Activated CD4-positive, alpha-beta T cell treated with anti-CD3 and anti-CD28 coated beads for 36 hours (primary cell): ENCODE data around the gene EIF5A. TPM values are rescaled to one million over a fixed set of nuclear protein-coding genes. Genes with fewer than 3 reads are reported as not detected.

Experiments used
- ATAC-seq: fragments of 200-7000 bp; cut with Tn5 transposase; one replicate; pipeline ENCODE4 v1.10.0; 2021; ENCODE audit warnings: mild to moderate bottlenecking, moderate library complexity
- CTCF ChIA-PET: fragments of 350-600 bp; sonication (Branson Sonifier 250); formaldehyde crosslinking; loops from one replicate; lab custom pipeline; 2021; ENCODE audit warnings: antibody characterized with exemption; lab: Charles Lee
- POLR2A ChIA-PET: fragments of 350-600 bp; sonication (Branson Sonifier 250); formaldehyde crosslinking; loops from one replicate; lab custom pipeline; 2021; ENCODE audit warnings: antibody characterized with exemption, inconsistent platforms; lab: Charles Lee
- DNase-seq: peaks from one replicate; pipeline ENCODE4 v3.0.0-alpha.2; 2020
- H3K27ac Mint-ChIP-seq: one replicate; pipeline ENCODE4 v1.8.0; 2021; ENCODE audit warnings: mixed read lengths
- H3K27me3 Mint-ChIP-seq: one replicate; pipeline ENCODE4 v1.8.0; 2021; ENCODE audit warnings: mixed read lengths
- H3K36me3 Mint-ChIP-seq: one replicate; pipeline ENCODE4 v1.8.0; 2021; ENCODE audit warnings: low read depth, mixed read lengths
- H3K4me1 Mint-ChIP-seq: one replicate; pipeline ENCODE4 v1.8.0; 2021; ENCODE audit warnings: mixed read lengths
- H3K4me3 Mint-ChIP-seq: one replicate; pipeline ENCODE4 v1.8.0; 2021; ENCODE audit warnings: mild to moderate bottlenecking, moderate library complexity, mixed read lengths
- H3K9me3 Mint-ChIP-seq: one replicate; pipeline ENCODE4 v1.8.0; 2021; ENCODE audit warnings: low read depth, mixed read lengths
- intact Hi-C, 2 experiments: fragments of 100-400 bp; cut with DNase I in 1 of 2; cut with micrococcal nuclease in 1 of 2; formaldehyde crosslinking; loops; one replicate each; pipeline versions ENCODE4 v1.14.2 to v1.15.1; 2022 to 2024; cut with DNase I, micrococcal nuclease
- total RNA-seq, 2 experiments: library from RNA; stranded (reverse); gene quantifications; one replicate each; pipeline ENCODE4 v1.2.3, GENCODE V29; 2021

EIF5A gene
- 100 to 1,000 TPM; 780 to 934 TPM for total RNA-seq

GRCh38 chr17:7306911-7307685 lies at the start of gene EIF5A:
TSS of gene EIF5A (plus strand) at chr17:7307628. CDS start at chr17:7309636, 2,008 bp downstream.
- DNase-seq (peak; percentile 100), ATAC-seq (peak; percentile 86)
- H3K4me3 Mint-ChIP-seq: peak within 1 kb of the TSS; percentile 96
- H3K4me1 Mint-ChIP-seq: peaks cover 36% of the 10 kb centered on the region
- H3K27ac Mint-ChIP-seq: peak within 1 kb of the TSS; percentile 100
- H3K36me3 Mint-ChIP-seq: peaks cover 39% of the 10 kb centered on the region
- H3K9me3 Mint-ChIP-seq: no peaks in the 10 kb centered on the region
- POLR2A ChIA-PET: no interaction called here
- intact Hi-C loops: loop anchor here (1.0 to 5.0 kb wide), 19 partner anchors 22 to 655 kb away; partner anchors contain the start of genes ELP5 (in 2 of the 2), NEURL4 (in 2 of the 2), POLR2A (in 2 of the 2) and C17orf100 (in 1 of the 2)
- no peaks in the 10 kb centered on the region for H3K27me3 Mint-ChIP-seq
- CTCF ChIA-PET: no interaction called here

DNA sequence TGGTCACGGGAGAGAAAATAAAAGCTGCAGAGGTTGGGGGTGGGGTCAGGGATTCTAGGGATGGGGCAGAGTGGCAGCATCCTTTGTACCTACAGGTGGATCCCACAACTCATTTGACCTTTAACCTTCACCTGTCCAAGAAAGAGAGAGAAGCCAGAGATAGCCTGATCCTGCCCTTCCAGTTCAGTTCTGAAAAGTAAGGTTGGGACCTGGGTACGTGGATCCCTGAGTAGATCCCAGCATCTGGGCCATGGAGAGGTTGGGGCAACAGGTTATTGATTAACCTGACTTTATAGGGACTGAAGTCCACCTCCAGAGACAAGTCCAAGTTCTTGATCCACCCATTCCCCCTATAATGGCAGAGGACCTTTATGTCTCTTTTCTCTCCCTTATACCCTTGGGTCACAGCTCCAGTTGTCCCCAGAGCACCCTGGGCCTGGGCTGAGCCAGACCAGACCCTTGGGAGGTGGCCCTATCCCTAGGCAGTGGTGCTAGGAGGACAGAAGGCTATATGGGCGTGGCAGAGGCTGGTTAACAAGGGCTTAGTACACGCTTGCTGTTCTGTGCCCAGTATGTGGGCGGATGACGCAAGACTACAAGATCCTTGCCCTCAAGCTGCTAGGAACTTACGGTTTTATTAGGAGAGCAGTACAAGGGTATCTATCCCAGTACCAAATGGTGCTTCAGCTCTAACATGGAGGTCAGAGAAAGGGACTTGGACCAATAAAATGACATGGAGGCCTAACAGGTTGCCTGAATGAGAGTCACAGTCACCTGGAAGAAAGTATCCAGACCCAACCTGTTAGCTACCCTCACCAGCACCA lies 48.5 kb upstream of the EIF5A start:
- Mint-ChIP-seq H3K27me3 (peaks cover 17% of the 10 kb centered on the region), H3K4me3 (no peak overlapping the region), H3K9me3 (no peaks in the 10 kb centered on the region), H3K4me1 (peaks cover 28% of the 10 kb centered on the region), H3K27ac (no peak overlapping the region), H3K36me3 (peaks cover 25% of the 10 kb centered on the region)
- DNase-seq (no peak), ATAC-seq (no peak)
- ChIA-PET CTCF (interaction anchor here (1.0 kb wide), 1 partner anchor 39 kb away, joined by 3 read pairs; the partner anchor contains the start of genes ACADVL and DLG4), POLR2A (interaction anchor here (0.6 kb wide), 1 partner anchor 32 kb away, joined by 5 read pairs; no protein-coding TSS in a partner anchor)
- intact Hi-C loops: no loop called here

GRCh38 chr17:7259555-7259889 lies 47.9 kb upstream of the EIF5A start:
- ChIA-PET POLR2A (no interaction called here), CTCF (no interaction called here)
- intact Hi-C loops: no loop called here
- Mint-ChIP-seq H3K36me3 (peaks cover 22% of the 10 kb centered on the region), H3K9me3 (no peaks in the 10 kb centered on the region), H3K27me3 (peaks cover 22% of the 10 kb centered on the region), H3K4me1 (peaks cover 28% of the 10 kb centered on the region), H3K27ac (no peak overlapping the region), H3K4me3 (no peak overlapping the region)
- DNase-seq: no peak
- ATAC-seq: no peak

GRCh38 chr17:7260151-7260550 lies 47.3 kb upstream of the EIF5A start:
- H3K36me3 Mint-ChIP-seq: peaks cover 17% of the 10 kb centered on the region
- no peak overlapping the region for H3K27ac Mint-ChIP-seq
- H3K4me1 Mint-ChIP-seq: peaks cover 28% of the 10 kb centered on the region
- ChIA-PET POLR2A (interaction anchor here (0.5 kb wide), 1 partner anchor 153 kb away, joined by 4 read pairs; no protein-coding TSS in a partner anchor), CTCF (no interaction called here)
- ATAC-seq: no peak
- no peaks in the 10 kb centered on the region for H3K9me3 Mint-ChIP-seq
- no peak overlapping the region for H3K4me3 Mint-ChIP-seq
- DNase-seq: no peak
- H3K27me3 Mint-ChIP-seq: peaks cover 23% of the 10 kb centered on the region
- intact Hi-C loops: loop anchor here in 1 of 2 experiments (5.0 kb wide), 1 partner anchor 37 kb away; no protein-coding TSS in a partner anchor

DNA sequence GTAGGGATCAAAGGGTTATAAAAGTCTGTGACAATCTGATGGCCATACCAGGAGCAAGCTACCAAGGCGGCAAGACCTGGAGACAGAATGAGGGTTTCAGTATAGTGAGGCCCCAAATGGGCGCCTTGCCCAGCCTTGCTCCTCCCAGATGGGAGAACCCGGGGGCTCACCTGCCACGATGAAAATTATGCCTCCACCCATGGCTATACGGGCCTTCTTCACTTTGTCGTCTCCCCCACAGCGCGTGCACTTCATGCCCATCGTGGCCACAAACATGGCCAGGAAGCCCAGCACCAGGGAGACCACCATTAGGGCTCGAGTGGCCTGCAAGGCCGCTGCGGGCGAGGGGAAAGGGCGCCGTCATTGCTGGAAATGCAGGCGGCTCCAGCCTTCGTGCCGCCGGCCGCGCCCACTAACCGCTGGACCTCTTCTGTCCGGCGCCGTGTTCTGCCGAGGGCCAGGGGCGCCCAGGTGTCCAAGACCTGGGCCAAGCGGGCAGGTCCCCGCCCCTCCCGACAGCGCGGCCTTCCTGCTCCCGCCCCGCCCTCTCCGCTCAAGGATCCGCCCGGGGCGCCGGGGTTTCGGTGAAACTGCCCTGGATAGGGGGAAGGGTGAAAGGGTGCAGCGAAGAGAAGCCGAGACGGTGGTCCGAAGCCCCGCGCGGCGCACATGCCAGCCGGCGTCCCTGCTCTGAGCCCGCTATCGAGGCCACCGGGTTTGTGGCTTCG lies 46.6 kb upstream of the EIF5A start:
- ChIA-PET CTCF (no interaction called here), POLR2A (no interaction called here)
- Mint-ChIP-seq H3K36me3 (peaks cover 17% of the 10 kb centered on the region), H3K4me1 (peaks cover 28% of the 10 kb centered on the region), H3K27ac (no peak overlapping the region), H3K27me3 (peaks cover 23% of the 10 kb centered on the region), H3K4me3 (peak overlapping the region; percentile 33), H3K9me3 (no peaks in the 10 kb centered on the region)
- DNase-seq (peak; percentile 57), ATAC-seq (peak; percentile 41)
- intact Hi-C loops: loop anchor here in 1 of 2 experiments (5.0 kb wide), 1 partner anchor 36 kb away; no protein-coding TSS in a partner anchor

- H3K27ac Mint-ChIP-seq: no peak overlapping the region
- H3K36me3 Mint-ChIP-seq: peaks cover 9% of the 10 kb centered on the region
- no peaks in the 10 kb centered on the region for H3K9me3 Mint-ChIP-seq
- ATAC-seq (peak; percentile 40), DNase-seq (peak; percentile 42)
- peaks cover 28% of the 10 kb centered on the region for H3K4me1 Mint-ChIP-seq
- peak overlapping the region; percentile 45 for H3K4me3 Mint-ChIP-seq
- peaks cover 23% of the 10 kb centered on the region for H3K27me3 Mint-ChIP-seq
- CTCF ChIA-PET: no interaction called here
- POLR2A ChIA-PET: interaction anchor here (0.6 kb wide), 1 partner anchor 14 kb away, joined by 4 read pairs; no protein-coding TSS in a partner anchor
- intact Hi-C loops: loop anchor here in 1 of 2 experiments (5.0 kb wide), 1 partner anchor 36 kb away; no protein-coding TSS in a partner anchor
These were observed 45.8 kb upstream of the EIF5A start for GRCh38 chr17:7261379-7262191.

DNA sequence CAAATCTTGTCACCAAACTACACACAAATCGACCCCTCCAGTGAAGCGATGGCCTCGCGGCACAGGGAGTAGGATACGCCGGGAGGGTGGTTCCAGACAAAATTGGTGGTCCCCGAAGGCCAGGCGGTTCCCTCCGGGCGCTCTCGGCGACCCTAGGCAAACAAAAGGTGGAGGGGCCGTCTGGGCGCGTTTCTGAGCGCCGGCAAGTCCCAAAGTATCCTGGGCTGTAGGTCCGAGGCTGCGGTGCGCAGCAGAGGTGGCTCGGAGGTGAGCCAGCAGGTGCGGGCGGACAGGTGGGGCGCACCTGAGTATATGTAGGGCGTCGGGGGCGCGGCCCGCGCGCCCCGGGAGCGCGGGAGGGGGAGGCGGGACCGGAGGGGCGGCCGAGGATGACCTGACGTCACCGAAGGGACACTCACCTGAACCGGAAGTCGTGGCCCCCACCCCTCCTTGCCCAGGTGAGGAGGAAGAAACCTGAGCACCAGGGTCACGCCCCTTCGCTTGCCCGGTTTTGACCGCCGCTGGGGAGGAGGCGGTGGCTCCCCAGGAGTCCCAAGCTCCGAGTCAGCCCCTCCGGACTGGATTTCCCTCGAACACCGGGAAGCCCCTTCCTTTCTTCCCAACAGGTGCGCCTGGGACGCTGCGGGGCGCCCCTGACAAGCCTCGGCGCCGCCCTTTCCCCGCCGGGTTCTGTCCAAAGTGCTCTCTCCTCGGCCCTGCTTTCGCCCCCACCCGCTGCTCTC lies 45.1 kb upstream of the EIF5A start, which contains the start of gene CLDN7:
Gene CLDN7, minus strand, starts transcription at position 287 of the 743 bp plus-strand sequence. CDS start 435 bp downstream, outside the sequence.
- H3K9me3 Mint-ChIP-seq: no peaks in the 10 kb centered on the region
- intact Hi-C loops: loop anchor here in 1 of 2 experiments (5.0 kb wide), 1 partner anchor 35 kb away; no protein-coding TSS in a partner anchor
- CTCF ChIA-PET: no interaction called here
- POLR2A ChIA-PET: no interaction called here
- peak within 1 kb of the TSS; percentile 24 for H3K27ac Mint-ChIP-seq
- no peak for DNase-seq
- ATAC-seq: no peak
- peak within 1 kb of the TSS; percentile 45 for H3K4me3 Mint-ChIP-seq
- H3K36me3 Mint-ChIP-seq: peaks cover 5% of the 10 kb centered on the region
- H3K27me3 Mint-ChIP-seq: peaks cover 25% of the 10 kb centered on the region
- peaks cover 28% of the 10 kb centered on the region for H3K4me1 Mint-ChIP-seq

- peak; percentile 14 for ATAC-seq
- intact Hi-C loops: loop anchor here in 1 of 2 experiments (5.0 kb wide), 1 partner anchor 34 kb away; no protein-coding TSS in a partner anchor
These were observed 44.3 kb upstream of the EIF5A start for GRCh38 chr17:7262935-7263800.

DNA sequence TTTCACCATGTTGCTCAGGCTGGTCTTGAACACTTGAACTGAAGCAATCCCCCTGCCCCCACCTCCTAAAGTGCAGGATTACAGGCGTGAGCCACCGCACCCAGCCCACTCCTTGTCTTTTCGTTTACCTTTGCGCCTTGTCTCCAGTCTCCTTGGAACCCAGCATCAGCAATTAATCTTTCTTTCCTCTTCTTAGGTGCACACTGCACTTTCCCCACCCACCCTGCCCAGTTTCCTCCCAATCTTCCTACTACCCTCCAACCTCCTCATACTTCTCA lies 43.7 kb upstream of the EIF5A start:
- H3K27ac Mint-ChIP-seq: peak overlapping the region; percentile 59
- POLR2A ChIA-PET: interaction anchor here (1.0 kb wide), 1 partner anchor 24 kb away, joined by 3 read pairs; the partner anchor contains the start of gene PHF23

More at GRCh38 chr17:7262935-7263800, 44.3 kb upstream of the EIF5A start:
- DNase-seq: peak; percentile 57
- H3K36me3 Mint-ChIP-seq: peaks cover 5% of the 10 kb centered on the region
- H3K9me3 Mint-ChIP-seq: no peaks in the 10 kb centered on the region
- peak overlapping the region; percentile 35 for H3K4me3 Mint-ChIP-seq
- H3K27me3 Mint-ChIP-seq: peaks cover 25% of the 10 kb centered on the region
- POLR2A ChIA-PET: interaction anchor here (1.0 kb wide), 1 partner anchor 24 kb away, joined by 3 read pairs; the partner anchor contains the start of gene PHF23
- H3K27ac Mint-ChIP-seq: peak overlapping the region; percentile 24
- peaks cover 28% of the 10 kb centered on the region for H3K4me1 Mint-ChIP-seq
- CTCF ChIA-PET: no interaction called here

More for the DNA sequence above, 43.7 kb upstream of the EIF5A start:
- ATAC-seq: no peak
- H3K4me1 Mint-ChIP-seq: peaks cover 28% of the 10 kb centered on the region
- peaks cover under 1% of the 10 kb centered on the region for H3K36me3 Mint-ChIP-seq
- no peak for DNase-seq
- peaks cover 25% of the 10 kb centered on the region for H3K27me3 Mint-ChIP-seq
- CTCF ChIA-PET: no interaction called here
- H3K9me3 Mint-ChIP-seq: no peaks in the 10 kb centered on the region
- intact Hi-C loops: loop anchor here in 1 of 2 experiments (5.0 kb wide), 1 partner anchor 34 kb away; no protein-coding TSS in a partner anchor
- H3K4me3 Mint-ChIP-seq: peak overlapping the region; percentile 35
